Cardiac atrium fibroblast (primary cell): ENCODE results near the gene RAB27A. TPM values are rescaled to one million over a fixed set of nuclear protein-coding genes. Genes with fewer than 3 reads are reported as not detected.

Experiments used
- total RNA-seq: library from RNA; depleted of rRNA; stranded (reverse); fragments of >200 nt; gene quantifications from 2 replicates; pipeline ENCODE4 v1.2.3, GENCODE V29; 2015

Gene RAB27A
- total RNA-seq: 5.8 and 8.3 TPM in 2 replicates

DNA sequence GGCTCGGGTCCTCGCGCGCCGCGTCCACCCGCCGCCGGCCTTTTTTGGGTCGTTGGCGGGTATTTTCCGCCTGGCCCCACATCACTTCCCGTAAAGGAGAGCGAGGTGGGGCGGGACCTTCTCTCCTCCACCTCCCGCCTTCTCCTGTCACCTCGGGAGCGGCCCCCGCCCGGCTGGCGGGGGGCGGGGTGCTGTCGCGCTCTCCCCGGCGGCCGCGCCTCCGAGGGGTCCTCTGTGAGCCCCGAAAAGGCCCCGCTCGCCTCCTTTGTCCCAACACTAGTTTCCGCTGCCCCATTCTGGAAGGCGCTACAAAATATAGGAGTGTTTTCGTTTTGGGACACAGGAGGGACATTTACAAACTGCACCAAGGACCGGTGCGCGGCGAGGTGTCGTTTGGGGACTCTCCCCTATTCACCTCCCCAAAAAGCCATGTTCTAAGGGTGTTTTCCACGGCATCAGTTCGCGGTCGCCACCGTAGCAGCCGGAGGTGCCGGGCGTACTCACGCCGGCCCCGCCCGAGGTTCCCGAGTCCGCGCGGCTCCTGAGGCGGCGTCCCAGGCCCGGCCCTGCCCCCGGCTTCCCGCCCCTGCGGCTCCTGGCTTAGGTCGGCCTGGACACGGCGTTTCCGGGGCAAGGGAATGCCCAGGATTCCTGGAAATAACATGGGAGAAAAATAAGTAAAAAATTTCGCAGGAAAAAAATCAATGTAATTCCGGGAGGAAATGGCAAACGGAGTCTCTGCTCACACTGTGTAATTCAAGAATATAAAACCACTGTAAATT is at the start of gene RAB27A:
Gene RAB27A, minus strand, starts transcription at position 68 of the 782 bp plus-strand sequence. CDS start 54,879 bp downstream, outside the sequence.

DNA sequence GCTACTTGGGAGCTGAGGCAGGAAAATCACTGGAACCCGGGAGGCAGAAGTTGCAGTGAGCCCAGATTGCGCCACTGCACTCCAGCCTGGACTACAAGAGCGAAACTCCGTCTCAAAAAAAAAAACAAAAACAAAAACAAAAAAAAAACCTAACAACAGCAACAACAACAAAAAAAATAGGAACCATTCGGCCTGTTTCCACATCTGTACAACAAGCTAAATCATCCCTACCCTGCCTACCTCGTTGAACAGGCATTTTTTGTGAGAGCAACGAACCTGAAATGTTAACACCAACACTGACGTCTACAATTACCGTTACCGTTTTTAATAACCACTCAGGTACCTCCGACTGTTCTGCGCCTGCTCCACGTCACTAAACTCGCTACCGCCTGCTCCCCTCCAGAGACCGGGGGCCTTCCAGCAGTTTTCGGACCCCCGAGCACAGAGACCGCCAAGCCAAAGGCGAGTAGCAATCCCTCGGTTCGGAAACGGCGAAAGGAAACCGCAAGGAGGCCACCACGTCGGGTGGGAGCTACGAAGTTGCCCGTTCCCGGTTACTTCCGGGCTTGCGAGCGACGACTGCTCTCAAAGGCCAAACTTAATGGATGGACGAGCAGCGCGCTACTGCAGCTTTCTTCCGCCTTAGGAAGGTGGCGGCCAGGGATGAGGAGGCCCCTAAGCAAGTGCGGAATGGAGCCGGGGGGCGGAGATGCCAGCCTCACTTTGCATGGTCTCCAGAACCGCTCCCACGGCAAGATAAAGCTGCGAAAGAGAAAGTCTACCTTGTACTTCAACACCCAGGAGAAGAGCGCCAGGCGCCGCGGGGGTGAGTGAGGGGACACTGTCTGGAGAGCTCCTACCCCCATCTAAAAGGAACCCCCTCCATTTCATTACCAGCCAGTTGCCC is 29.2 kb upstream of the RAB27A start, which contains the start of the genes PIGB and PIGBOS1:
Gene PIGB, plus strand, starts transcription at position 635 of the 907 bp plus-strand sequence. Its CDS starts 29 bp downstream, at position 664.
Gene PIGBOS1, minus strand, starts transcription at position 536 of the 907 bp plus-strand sequence. CDS start 1,331 bp downstream, outside the sequence.

DNA sequence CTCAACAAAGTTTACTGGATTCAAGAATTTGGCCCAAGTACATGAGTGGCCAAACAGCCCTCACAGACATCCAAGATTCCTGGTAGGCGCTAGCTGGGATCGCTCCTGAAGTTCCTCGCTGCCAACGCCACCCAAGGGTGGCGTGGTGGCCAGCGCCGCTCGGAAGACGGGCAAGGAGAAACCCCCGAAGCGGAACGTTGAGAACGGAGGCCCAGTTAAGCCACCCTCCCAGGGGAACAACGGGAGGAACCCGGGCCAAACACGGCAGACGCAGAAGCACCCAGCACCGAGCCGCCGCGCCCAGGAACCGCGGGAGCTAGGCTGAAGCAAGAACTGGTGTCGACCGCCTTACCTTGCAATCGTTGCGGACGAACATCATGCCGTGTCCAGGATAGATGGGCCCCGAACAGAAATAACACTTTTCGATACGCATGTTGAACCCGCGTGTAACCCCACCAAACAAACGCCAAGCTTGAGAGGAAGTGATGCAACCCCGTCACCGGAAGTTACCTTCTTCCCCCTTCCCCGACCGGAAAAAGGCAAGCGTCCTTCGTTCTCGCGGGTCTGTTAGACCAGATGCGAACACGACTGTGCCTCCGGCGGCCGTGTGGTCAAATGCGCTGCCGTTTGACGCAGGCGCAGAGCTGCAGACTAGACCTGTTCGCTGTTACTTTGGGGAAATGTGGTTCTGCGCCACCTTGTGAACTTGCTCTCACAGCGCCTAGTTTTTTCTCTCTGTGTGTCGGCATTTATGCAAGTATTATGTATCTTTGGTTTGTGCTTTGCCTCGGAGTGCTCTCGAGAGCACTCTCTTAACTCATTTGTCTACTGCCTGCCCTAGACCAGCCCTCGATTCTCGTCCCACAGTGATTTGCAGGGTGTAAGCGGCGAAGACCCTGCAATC is 92.9 kb downstream of the RAB27A start, which contains the start of gene RSL24D1:
Gene RSL24D1, minus strand, starts transcription at position 484 of the 904 bp plus-strand sequence. Its CDS starts 51 bp downstream, at position 433.

Other genes with a start within 250 kb of the RAB27A start
- gene RSL24D1, start 92.9 kb downstream of the RAB27A start, total RNA-seq: 55.1 and 78.9 TPM in 2 replicates
- gene PIGBOS1, start 29.3 kb upstream of the RAB27A start, total RNA-seq: 7.9 and 15.0 TPM in 2 replicates
- 8.5 and 11.2 TPM in 2 replicates for gene PIGB, start 29.4 kb upstream of the RAB27A start, total RNA-seq
- gene CCPG1, start 118.5 kb upstream of the RAB27A start, total RNA-seq: 34.8 and 50.4 TPM in 2 replicates
- gene PIERCE2, start 118.7 kb upstream of the RAB27A start, total RNA-seq: 0.18 and 3.7 TPM in 2 replicates
- gene DNAAF4, start 218.4 kb upstream of the RAB27A start, total RNA-seq: not detected in 2 replicates